ENCODE measurements around the gene SMG7. TPM values are rescaled to one million over a fixed set of nuclear protein-coding genes. Genes with fewer than 3 reads are reported as not detected.

SMG7 gene
- total and polyA plus RNA-seq, 10 of the 15 experiments (the other 5 are each of a cell fraction or from before 2014, with no cell fraction given): 9.5 to 65.4 (median 42.7) TPM

DNA sequence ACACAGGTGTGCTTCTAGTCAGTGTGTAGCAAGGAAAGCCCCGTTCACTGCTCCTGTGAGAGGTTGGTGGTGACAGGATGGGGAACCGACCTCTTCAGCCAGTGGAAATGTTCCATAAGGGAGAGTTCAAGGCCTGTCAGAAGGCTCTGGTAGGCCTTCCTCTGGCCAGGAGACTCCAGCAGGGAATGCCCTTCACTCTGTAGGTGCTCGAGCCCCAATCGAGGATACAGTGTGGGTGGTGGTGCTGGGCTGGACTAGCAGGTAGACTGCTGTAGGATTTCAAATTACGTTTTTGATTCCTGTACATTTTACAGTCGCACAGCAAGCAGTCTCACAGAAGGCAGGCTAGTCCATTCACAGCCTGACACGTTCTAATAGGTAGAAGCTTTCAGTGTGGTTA is 80.1 kb downstream of the SMG7 start (continued):
- TF ChIP-seq, protein P1, sequence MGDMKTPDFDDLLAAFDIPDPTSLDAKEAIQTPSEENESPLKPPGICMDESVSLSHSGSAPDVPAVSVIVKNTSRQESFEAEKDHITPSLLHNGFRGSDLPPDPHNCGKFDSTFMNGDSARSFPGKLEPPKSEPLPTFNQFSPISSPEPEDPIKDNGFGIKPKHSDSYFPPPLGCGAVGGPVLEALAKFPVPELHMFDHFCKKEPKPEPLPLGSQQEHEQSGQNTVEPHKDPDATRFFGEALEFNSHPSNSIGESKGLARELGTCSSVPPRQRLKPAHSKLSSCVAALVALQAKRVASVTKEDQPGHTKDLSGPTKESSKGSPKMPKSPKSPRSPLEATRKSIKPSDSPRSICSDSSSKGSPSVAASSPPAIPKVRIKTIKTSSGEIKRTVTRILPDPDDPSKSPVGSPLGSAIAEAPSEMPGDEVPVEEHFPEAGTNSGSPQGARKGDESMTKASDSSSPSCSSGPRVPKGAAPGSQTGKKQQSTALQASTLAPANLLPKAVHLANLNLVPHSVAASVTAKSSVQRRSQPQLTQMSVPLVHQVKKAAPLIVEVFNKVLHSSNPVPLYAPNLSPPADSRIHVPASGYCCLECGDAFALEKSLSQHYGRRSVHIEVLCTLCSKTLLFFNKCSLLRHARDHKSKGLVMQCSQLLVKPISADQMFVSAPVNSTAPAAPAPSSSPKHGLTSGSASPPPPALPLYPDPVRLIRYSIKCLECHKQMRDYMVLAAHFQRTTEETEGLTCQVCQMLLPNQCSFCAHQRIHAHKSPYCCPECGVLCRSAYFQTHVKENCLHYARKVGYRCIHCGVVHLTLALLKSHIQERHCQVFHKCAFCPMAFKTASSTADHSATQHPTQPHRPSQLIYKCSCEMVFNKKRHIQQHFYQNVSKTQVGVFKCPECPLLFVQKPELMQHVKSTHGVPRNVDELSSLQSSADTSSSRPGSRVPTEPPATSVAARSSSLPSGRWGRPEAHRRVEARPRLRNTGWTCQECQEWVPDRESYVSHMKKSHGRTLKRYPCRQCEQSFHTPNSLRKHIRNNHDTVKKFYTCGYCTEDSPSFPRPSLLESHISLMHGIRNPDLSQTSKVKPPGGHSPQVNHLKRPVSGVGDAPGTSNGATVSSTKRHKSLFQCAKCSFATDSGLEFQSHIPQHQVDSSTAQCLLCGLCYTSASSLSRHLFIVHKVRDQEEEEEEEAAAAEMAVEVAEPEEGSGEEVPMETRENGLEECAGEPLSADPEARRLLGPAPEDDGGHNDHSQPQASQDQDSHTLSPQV (IDR thresholded peaks at IDR 0.05): no peak
- TF ChIP-seq, protein P2, sequence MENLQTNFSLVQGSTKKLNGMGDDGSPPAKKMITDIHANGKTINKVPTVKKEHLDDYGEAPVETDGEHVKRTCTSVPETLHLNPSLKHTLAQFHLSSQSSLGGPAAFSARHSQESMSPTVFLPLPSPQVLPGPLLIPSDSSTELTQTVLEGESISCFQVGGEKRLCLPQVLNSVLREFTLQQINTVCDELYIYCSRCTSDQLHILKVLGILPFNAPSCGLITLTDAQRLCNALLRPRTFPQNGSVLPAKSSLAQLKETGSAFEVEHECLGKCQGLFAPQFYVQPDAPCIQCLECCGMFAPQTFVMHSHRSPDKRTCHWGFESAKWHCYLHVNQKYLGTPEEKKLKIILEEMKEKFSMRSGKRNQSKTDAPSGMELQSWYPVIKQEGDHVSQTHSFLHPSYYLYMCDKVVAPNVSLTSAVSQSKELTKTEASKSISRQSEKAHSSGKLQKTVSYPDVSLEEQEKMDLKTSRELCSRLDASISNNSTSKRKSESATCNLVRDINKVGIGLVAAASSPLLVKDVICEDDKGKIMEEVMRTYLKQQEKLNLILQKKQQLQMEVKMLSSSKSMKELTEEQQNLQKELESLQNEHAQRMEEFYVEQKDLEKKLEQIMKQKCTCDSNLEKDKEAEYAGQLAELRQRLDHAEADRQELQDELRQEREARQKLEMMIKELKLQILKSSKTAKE (IDR thresholded peaks at IDR 0.05; ENCODE audit: low read depth, poor library complexity, severe bottlenecking): no peak
- TF ChIP-seq PAX5 (IDR thresholded peaks at IDR 0.05; ENCODE audit: borderline replicate concordance, low read depth, low read length) (no peak), BRCA1 (IDR thresholded peaks at IDR 0.05; ENCODE audit: low read depth, low read length) (no peak), MTA3 (IDR thresholded peaks at IDR 0.05; ENCODE audit: borderline replicate concordance, low read length) (no peak), YBX1 (IDR thresholded peaks at IDR 0.05) (no peak), HDGF (IDR thresholded peaks at IDR 0.05) (no peak), SREBF2 (IDR thresholded peaks at IDR 0.05; ENCODE audit: low read length) (no peak), ATF3 (IDR thresholded peaks at IDR 0.05; ENCODE audit: borderline replicate concordance, extremely low read depth, low read depth, low read length) (no peak)

Measured in GM12878 (cell line).